T-helper 2 cell (primary cell): ENCODE measurements around the gene EPHB4.
"Not testable (repeated sequence)": the region's sequence is repeated elsewhere in the genome, so short reads cannot be mapped to it uniquely, and the experiment has no call there.

Experiments
- DNase-seq, 5 experiments: peaks; one replicate each; pipeline versions ENCODE4 v3.0.0 to v3.0.0-alpha.2; 2012 to 2022

EPHB4 gene

DNA sequence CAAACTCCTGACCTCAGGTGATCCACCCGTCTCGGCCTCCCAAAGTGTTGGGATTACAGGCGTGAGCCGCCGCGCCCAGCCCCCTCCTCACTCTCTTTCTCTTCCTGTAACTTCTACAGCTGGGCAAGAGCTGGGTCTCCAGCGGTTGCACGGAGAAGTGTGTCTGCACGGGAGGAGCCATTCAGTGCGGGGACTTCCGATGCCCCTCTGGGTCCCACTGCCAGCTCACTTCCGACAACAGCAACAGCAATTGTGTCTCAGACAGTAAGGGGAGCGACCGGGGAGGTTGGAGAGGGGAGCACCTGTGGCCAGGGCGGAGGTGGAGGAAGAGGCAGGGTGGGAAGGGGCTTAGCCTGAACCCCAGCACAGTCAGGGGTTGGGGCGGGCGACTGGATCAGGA is 41.4 kb downstream of the EPHB4 start:
- DNase-seq: no peak

DNA sequence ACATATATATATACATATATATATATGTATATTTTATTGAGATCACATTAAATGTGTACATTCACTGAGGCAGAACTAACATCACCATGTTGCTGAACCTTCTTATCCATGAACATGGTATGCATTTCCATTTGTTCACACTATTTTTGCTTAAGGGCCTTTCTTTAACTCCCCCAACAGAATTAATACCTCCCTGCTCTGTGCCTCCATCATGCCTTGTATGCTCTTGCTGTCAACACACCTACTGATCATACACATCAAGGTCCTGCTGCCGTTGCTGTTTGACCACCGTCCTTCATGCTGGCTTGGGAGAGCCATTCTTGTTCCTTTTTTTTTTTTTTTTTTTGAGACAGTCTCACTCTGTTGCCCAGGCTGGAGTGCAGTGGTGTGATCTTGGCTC is 43.5 kb downstream of the EPHB4 start:
- no peak for DNase-seq

DNA sequence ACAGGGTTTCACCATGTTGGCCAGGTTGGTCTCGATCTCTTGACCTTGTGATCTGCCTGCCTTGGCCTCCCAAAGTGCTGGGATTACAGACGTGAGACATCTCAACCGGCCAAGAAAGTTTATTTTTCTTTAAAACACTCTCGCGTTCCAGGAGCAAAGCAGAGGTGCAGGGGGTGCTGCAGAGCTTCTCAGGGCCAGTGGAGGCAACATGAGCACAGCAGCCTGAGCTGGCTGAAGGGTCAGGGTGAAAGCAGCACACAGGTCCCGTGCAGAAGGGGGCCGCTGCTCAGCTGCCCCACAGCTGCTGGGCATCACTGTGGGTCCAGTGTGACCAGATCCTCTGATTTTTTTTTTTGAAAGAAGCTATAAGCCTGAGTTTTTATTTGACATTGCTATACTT is 46.1 kb downstream of the EPHB4 start:
- no peak for DNase-seq

DNA sequence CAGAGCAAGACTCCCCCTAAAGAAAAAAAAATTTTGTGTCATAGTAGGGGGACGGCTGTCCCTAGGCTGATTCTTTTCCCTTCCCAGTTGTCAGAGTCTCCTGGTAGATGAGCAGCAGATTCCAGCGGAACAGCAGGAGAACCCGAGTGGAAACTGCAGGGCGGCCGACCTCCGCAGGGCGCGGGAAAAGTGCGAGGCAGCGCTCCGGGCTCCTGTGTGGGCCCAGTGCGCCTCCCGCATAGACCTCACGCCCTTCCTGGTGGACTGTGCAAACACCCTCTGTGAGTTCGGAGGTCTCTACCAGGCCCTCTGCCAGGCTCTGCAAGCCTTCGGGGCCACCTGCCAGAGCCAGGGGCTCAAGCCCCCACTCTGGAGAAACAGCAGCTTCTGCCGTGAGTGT is 48.0 kb downstream of the EPHB4 start:
- DNase-seq: no peak

DNA sequence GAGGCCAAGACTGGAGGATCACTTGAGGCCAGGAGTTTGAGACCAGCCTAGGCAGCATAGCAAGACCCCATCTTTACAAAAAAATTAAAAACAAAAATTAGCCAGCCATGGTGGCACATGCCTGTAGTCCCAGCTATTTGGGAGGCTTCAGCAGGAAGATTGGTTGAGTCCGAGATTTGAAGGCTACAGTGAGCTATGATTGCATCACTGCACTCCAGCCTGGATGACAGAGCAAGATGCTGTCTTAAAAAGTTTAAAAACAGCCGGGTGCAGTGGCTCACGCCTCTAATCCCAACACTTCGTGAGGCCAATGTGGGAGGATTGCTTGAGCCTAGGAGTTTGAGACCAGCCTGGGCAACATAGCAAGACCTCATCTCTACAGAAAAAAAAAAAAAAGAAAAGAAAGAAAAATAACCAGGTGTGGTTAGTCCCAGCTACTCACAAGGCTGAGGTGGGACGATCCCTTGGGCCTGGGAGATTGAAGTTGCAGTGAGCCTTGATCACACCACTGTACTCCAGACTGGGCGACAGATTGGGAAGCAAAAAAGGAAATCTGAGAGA is 49.2 kb downstream of the EPHB4 start:
- no peak for DNase-seq

DNA sequence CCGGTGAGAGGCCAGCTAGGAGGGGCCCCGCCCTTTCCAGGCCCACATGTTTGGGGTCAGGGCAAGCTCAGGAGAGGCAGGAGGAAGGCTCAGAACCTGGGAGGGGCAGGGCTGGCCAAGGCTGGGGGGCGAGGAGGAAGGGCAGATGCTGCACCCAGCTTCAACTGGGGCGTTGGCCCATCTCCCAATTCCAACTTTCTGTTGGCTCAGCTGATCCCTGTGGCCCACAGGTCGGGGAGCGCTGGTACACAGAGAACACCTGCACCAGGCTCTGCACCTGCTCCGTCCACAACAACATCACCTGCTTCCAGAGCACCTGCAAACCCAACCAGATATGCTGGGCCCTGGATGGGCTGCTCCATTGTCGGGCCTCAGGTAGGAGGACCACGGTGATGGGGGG is 53.8 kb downstream of the EPHB4 start:
- no peak for DNase-seq

DNA sequence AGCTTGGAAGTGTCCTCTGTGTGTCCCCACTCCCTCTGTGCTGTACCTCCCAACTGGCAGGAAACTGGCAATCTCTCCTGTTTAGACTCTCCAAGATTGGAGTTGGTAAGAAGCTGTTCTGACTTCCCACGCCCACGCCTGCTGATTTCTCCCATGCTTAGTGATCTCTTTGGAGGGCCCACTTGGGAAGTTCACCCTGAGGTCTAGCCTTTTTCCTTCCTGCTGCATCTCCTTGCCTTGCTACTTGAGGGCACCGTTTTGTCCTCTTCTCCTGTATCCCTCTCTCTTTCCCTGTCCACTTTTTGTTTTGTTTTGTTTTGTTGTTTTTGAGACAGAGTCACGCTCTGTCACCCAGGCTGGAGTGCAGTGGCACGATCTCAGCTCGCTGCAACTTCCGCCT is 58.5 kb downstream of the EPHB4 start:
- DNase-seq: no peak

DNA sequence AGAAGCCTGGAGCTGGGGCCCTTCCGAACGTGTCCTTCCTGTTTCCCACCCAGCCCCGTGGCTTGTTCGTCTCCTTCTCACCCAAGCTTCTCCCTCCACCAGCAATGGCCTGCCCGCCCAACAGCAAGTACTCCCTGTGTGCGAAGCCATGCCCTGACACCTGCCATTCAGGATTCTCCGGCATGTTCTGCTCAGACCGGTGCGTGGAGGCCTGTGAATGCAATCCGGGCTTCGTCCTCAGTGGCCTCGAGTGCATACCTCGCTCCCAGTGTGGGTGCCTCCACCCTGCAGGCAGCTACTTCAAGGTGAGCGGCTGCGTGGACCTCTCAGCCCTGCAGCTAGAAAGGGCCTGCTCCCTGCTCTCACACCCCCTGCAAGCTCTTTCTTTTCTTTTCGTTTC is 62.1 kb downstream of the EPHB4 start:
- DNase-seq: no peak

DNA sequence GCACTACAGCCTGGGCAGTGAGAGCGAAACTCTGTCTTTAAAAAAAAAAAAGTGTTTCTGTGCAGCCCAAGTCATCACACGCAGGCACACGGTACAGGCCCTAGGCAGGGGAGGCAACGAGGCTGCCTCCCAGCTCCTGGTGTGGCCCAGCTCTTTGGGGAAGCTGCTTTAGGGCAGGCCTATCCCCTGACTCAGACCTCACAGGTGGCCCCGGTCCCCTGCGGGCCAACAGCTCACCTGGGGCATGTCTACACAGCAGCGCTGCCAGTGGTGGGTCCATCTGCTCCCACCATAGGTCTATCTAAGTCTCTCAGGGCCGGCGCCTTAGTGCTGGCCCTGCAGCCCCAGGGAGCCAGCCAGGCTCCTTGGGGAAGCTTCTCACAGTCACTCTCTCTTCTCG is 62.5 kb downstream of the EPHB4 start:
- no peak for DNase-seq

DNA sequence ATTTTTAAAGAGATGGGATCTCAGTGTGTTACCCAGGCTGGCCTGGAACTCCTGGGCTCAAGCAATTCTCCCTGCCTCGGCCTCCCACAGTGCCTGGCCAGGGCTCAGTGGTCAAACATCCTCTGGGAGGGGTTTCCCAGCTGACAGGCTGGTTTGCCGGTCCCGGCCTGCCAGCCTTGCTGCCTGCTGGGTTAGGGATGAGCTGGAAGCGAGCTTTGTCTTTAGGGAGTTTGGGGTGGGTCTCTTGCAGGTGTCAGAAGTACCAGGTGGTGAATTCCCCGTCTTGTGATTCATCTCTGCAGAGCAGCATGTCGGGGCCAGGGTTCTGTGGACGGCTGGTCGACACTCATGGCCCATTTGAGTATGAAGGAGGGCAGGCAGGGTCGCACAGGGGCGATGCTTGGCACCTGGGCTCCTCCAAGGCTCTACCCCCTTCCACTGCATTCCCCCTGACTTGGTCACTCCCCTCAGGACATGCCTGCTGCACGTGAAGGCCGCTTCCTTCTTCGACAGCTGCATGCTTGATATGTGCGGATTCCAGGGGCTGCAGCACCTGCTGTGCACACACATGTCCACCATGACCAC is 63.7 kb downstream of the EPHB4 start:
- no peak for DNase-seq

DNA sequence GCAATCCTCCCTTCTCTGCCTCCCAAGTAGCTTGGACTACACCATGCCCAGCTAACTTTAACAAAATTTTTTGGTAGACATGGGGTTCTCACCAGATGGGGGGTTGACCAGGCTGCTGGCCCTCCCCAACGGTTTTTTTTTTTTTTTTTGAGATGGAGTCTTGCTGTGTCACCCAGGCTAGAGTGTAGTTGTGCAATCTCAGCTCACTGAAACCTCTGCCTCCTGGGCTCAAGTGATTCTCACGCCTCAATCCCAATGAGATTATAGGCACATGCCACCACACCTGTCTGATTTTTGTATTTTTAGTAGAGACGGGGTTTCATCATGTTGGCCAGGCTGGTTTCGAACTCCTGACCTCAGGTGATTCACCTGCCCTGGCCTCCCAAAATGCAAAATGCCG is 64.5 kb downstream of the EPHB4 start:
- DNase-seq: not testable (repeated sequence)

DNA sequence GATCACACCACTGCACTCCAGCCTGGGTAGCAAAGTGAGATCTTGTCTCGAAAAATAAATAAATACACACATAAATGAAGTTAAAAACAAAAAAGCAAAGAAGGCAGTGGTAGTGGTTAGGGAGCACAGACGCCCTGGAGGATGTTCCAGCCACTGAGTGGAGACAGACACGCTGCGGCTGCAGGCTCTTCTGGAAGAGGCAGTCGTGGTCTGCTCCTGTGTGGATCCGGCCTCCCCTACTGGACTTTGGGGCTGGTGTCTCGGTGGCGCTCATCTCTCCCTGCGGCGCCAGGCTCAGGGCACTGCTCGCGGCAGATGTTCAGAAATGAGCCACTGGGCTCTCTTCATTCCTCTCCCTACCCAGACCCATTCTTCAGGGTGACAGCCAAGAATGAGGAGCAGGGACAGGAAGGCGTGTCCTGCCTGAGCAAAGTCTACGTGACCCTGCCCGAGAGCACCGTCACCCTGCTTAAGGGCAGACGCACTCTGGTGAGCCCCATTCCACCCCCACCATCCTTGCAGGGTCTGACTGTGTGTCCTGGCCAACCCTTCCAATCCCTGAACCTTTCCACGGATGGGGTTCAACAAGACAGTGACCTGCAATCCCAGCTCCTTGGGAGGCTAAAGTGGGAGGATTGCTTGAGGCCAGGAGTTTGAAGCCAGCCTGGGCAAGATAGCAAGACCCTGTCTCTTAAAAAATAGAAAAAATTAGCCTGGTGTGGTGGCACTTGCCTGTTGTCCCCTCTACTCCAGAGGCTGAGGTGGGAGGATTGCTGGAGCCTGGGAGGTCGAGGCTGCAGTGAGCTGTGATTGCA is 67.8 kb downstream of the EPHB4 start:
- no peak for DNase-seq

DNA sequence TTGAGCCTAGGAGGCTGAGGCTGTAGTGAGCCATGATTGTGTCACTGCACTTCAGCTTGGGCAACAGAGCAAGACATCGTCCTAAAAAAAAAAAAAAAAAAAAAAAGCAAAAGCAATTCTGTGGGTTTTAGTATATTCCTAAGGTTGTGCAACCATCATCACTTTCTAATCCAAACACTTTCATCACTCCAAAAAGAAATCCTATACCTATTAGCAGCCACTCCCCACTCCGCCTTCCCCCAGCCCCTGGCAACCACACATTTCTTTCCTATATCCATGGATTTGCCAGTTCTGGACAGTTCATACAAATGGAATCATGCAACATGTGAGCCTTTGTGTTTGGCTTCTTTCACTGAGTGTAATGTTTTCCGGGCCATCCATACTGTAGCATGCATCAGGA is 73.6 kb downstream of the EPHB4 start:
- DNase-seq: no peak

DNA sequence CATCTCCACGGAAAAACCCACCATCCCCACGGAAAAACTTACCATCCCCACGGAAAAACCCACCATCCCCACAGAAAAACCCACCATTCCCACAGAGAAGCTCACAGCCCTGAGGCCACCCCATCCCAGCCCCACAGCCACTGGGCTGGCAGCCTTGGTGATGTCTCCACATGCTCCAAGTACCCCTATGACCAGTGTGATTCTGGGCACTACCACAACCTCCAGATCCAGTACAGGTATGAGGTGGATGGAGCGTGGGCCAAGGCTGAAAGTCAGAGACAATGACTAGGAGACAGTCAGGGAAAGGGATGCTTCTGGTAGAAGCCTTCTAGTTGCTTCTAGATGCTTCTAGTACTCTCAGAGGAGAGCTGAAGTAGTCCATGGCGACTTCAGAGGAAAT is 74.3 kb downstream of the EPHB4 start:
- peak in 1 of 5 experiments; percentile 13 for DNase-seq
